ENCODE data around the gene ZSCAN25. TPM values are rescaled to one million over a fixed set of nuclear protein-coding genes. Genes with fewer than 3 reads are reported as not detected.

ZSCAN25 gene
- total and polyA plus RNA-seq, 2 of the 13 experiments (the other 11 are each of a cell fraction or from before 2014, with no cell fraction given): 12.1 to 16.8 TPM

GRCh38 chr7:99677648-99678045, 60.9 kb downstream of the ZSCAN25 start (continued):
- TF ChIP-seq ZNF160 (CRISPR knock-in tag; IDR thresholded peaks at IDR 0.05) (no peak), NBN (conservative IDR thresholded peaks at IDR 0.05) (no peak), ZNF576 (CRISPR knock-in tag; IDR thresholded peaks at IDR 0.05) (no peak), JUN (CRISPR knock-in tag; IDR thresholded peaks at IDR 0.05) (peak; percentile 46; the same call in 1 of the 2 replicates), ZNF773 (CRISPR knock-in tag; IDR thresholded peaks at IDR 0.05; ENCODE audit: borderline replicate concordance) (no peak), ZNF619 (CRISPR knock-in tag; IDR thresholded peaks at IDR 0.05) (no peak), SP5 (CRISPR knock-in tag; IDR thresholded peaks at IDR 0.05; ENCODE audit: borderline replicate concordance, low read depth) (peak; percentile 58; the same call in 1 of the 2 replicates), SMC3 (IDR thresholded peaks at IDR 0.05; ENCODE audit: low read length) (no peak; the same call in 1 of the 2 replicates), ZNF234 (CRISPR knock-in tag; conservative IDR thresholded peaks at IDR 0.05) (no peak), GLMP (CRISPR knock-in tag; IDR thresholded peaks at IDR 0.05; ENCODE audit: borderline replicate concordance) (no peak), JUND (CRISPR knock-in tag; IDR thresholded peaks at IDR 0.05) (0 out of 2 replicates have a peak, but pooled peaks have one; percentile 48), CEBPZ (IDR thresholded peaks at IDR 0.05; ENCODE audit: low read length) (no peak), ZNF274 (CRISPR knock-in tag; IDR thresholded peaks at IDR 0.05) (no peak), ZNF383 (CRISPR knock-in tag; IDR thresholded peaks at IDR 0.05; ENCODE audit: borderline replicate concordance) (no peak), STAG1 (CRISPR knock-in tag; IDR thresholded peaks at IDR 0.05) (peak; percentile 41), MAF1 (CRISPR knock-in tag; IDR thresholded peaks at IDR 0.05; ENCODE audit: borderline replicate concordance) (no peak), U2AF2 (IDR thresholded peaks at IDR 0.05; ENCODE audit: low read depth, low read length) (no peak), E2F5 (CRISPR knock-in tag; conservative IDR thresholded peaks at IDR 0.05) (no peak), ZNF891 (CRISPR knock-in tag; IDR thresholded peaks at IDR 0.05) (no peak), PRDM4 (CRISPR knock-in tag; IDR thresholded peaks at IDR 0.05; ENCODE audit: borderline replicate concordance) (no peak), KAT2B (IDR thresholded peaks at IDR 0.05; ENCODE audit: borderline replicate concordance, low read depth, low read length) (no peak), ZNF83 (CRISPR knock-in tag; IDR thresholded peaks at IDR 0.05; ENCODE audit: borderline replicate concordance) (no peak), PAX8 (CRISPR knock-in tag; IDR thresholded peaks at IDR 0.05; ENCODE audit: borderline replicate concordance) (no peak), ZKSCAN1 (IDR thresholded peaks at IDR 0.05; ENCODE audit: low read length) (no peak), ZNF263 (CRISPR knock-in tag; IDR thresholded peaks at IDR 0.05) (no peak; the same call in 1 of the 2 replicates)

Data from HepG2 (cell line).